GM18505 (cell line): Measurements from ENCODE around the gene CD69.

Experiments used
- ATAC-seq: cut with Tn5 transposase; IDR thresholded peaks from one replicate; pipeline ENCODE4 v1.9.1; 2021; ENCODE audit not compliant: unreplicated experiment
- POLR2A ChIP-seq: IDR thresholded peaks from 4 replicates; pipeline ENCODE4 v1.6.1; 2011; ENCODE audit warnings: borderline replicate concordance; ENCODE audit not compliant: insufficient read depth, insufficient read length; ENCODE audit errors: extremely low read depth

Gene CD69

GRCh38 chr12:9792961-9793617, 32.4 kb upstream of the CD69 start:
- ATAC-seq, result no peak

GRCh38 chr12:9792185-9792900, 31.6 kb upstream of the CD69 start:
- ATAC-seq, result no peak
- TF ChIP-seq POLR2A, result no peak

More at GRCh38 chr12:9792961-9793617, 32.4 kb upstream of the CD69 start:
- TF ChIP-seq POLR2A, result no peak

- no peak for TF ChIP-seq POLR2A
- no peak for ATAC-seq
Observed at GRCh38 chr12:9786726-9787717, 26.3 kb upstream of the CD69 start.

- no peak for TF ChIP-seq POLR2A
- ATAC-seq, result no peak
Observed at GRCh38 chr12:9784816-9785215, 24.1 kb upstream of the CD69 start.

- TF ChIP-seq POLR2A, result no peak
- ATAC-seq, result no peak
Observed at GRCh38 chr12:9784326-9784725, 23.6 kb upstream of the CD69 start.

GRCh38 chr12:9782547-9783382, 22.1 kb upstream of the CD69 start:
- no peak for TF ChIP-seq POLR2A
- no peak for ATAC-seq

GRCh38 chr12:9781360-9781759, 20.7 kb upstream of the CD69 start:
- TF ChIP-seq POLR2A, result no peak
- no peak for ATAC-seq

GRCh38 chr12:9779209-9779608, 18.5 kb upstream of the CD69 start:
- TF ChIP-seq POLR2A, result no peak
- ATAC-seq, result no peak

- ATAC-seq, result no peak
- no peak for TF ChIP-seq POLR2A
Observed at GRCh38 chr12:9776781-9777180, 16.1 kb upstream of the CD69 start.

- TF ChIP-seq POLR2A, result no peak
- no peak for ATAC-seq
Observed at GRCh38 chr12:9773216-9773877, 12.6 kb upstream of the CD69 start.

- no peak for ATAC-seq
- no peak for TF ChIP-seq POLR2A
Observed at GRCh38 chr12:9763025-9763424, 2.3 kb upstream of the CD69 start.

- TF ChIP-seq POLR2A, result no peak
- no peak for ATAC-seq
Observed at GRCh38 chr12:9762369-9762768, 1.7 kb upstream of the CD69 start.
